ENCODE results near the gene KRT3.

The KRT3 gene

DNA sequence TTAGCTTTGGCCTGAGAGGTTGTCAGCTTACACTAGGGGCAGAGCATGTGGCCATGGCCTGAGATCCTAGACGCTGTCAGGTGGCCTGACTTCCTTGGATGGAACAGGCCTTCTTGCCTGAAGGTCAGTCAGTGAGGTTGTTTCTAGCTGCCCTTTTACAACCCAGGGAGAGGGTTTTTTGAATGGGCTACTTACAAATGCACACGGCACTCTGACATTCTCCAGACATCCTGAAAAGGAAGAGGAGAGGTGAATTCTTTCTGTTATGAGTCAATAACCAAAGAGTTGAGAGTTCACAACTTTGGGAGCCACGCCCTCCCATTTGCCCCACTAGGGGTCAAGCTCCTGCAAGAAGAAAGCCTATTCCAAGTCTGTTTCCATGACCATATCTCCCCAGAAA is 26.6 kb downstream of the KRT3 start:
- DNase-seq (ENCODE audit: insufficient read length, low spot score) (no peak), FAIRE-seq (no peak)
- TF ChIP-seq, protein P1, sequence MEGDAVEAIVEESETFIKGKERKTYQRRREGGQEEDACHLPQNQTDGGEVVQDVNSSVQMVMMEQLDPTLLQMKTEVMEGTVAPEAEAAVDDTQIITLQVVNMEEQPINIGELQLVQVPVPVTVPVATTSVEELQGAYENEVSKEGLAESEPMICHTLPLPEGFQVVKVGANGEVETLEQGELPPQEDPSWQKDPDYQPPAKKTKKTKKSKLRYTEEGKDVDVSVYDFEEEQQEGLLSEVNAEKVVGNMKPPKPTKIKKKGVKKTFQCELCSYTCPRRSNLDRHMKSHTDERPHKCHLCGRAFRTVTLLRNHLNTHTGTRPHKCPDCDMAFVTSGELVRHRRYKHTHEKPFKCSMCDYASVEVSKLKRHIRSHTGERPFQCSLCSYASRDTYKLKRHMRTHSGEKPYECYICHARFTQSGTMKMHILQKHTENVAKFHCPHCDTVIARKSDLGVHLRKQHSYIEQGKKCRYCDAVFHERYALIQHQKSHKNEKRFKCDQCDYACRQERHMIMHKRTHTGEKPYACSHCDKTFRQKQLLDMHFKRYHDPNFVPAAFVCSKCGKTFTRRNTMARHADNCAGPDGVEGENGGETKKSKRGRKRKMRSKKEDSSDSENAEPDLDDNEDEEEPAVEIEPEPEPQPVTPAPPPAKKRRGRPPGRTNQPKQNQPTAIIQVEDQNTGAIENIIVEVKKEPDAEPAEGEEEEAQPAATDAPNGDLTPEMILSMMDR (IDR thresholded peaks at IDR 0.05; ENCODE audit: insufficient read depth, missing control alignments): no peak

- TF ChIP-seq, protein P1 (IDR thresholded peaks at IDR 0.05; ENCODE audit: insufficient read depth, missing control alignments): no peak
- DNase-seq (ENCODE audit: insufficient read length, low spot score) (no peak), FAIRE-seq (no peak)
Observed at GRCh38 chr12:52768479-52769200, 27.3 kb downstream of the KRT3 start.

- DNase-seq (ENCODE audit: insufficient read length, low spot score) (no peak), FAIRE-seq (no peak)
- TF ChIP-seq, protein P1 (IDR thresholded peaks at IDR 0.05; ENCODE audit: insufficient read depth, missing control alignments): no peak
Observed at GRCh38 chr12:52767427-52767826, 28.5 kb downstream of the KRT3 start.

DNA sequence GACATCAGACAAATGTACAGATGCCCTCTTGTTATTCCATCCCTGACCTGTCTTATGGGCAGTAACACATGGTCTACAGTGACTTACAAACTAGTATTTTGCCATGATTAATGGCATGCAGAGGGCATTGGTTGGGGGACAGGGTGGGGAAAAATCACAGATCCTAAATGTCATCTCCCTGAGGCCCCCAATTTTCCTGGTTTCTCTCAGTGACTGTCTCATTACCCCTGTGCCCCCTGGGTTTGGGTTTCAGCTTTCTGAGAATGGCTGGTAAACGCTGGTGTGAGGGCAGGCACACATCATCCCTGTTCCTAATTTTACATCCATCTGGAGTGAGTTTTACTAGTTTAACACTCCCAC is 28.9 kb downstream of the KRT3 start:
- DNase-seq (ENCODE audit: insufficient read length, low spot score) (no peak), FAIRE-seq (no peak)
- TF ChIP-seq, protein P1 (IDR thresholded peaks at IDR 0.05; ENCODE audit: insufficient read depth, missing control alignments): no peak

- TF ChIP-seq, protein P1 (IDR thresholded peaks at IDR 0.05; ENCODE audit: insufficient read depth, missing control alignments): no peak
- DNase-seq (ENCODE audit: insufficient read length, low spot score): no peak
- no peak for FAIRE-seq
Observed at GRCh38 chr12:52766351-52767019, 29.4 kb downstream of the KRT3 start.

DNA sequence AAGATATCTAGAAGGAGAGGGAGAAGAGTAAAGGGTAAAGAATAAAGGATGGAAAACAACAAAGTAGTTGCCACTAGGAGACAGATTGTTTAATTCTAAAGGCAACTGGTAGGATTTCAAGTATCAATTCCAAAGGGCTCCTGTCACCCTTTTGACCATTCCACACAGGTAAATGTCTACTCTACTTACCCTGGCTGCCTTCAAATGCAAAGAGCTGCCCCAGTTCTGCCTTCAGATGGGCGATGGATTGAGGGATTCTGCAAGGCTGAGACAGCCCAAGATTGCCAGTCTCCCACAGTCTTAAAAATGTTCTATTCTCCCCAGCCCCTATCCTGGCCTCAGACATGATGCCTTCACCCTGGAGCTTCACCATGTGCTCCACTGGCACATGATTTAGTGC is 30.2 kb downstream of the KRT3 start:
- FAIRE-seq: no peak
- TF ChIP-seq, protein P1 (IDR thresholded peaks at IDR 0.05; ENCODE audit: insufficient read depth, missing control alignments): no peak
- no peak for DNase-seq (ENCODE audit: insufficient read length, low spot score)

DNA sequence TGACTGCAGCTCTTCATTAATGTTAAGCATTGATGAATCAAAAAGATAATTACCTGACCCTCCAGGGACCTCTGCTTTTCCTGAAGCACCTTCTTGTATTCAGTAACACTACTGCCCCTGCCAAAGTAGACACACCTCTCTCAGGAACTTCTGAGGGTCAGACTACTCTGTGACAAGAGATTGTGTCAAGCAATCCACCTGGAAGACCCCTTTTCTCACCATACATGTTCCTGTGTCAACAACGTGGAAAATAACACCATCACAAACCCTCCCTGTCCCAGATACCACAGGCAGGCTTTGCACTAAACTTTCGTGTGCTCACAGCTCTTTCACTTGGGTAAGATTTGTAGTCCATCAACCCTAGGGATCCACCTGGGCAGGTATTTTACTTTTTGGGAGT is 31.9 kb downstream of the KRT3 start:
- TF ChIP-seq, protein P1 (IDR thresholded peaks at IDR 0.05; ENCODE audit: insufficient read depth, missing control alignments): no peak
- DNase-seq (ENCODE audit: insufficient read length, low spot score) (no peak), FAIRE-seq (no peak)
